Measurements from ENCODE around the gene LRRC41. TPM values are rescaled to one million over a fixed set of nuclear protein-coding genes. Genes with fewer than 3 reads are reported as not detected.

The LRRC41 gene
- total RNA-seq, 1 experiment from 2014 or later: 38.1 TPM

DNA sequence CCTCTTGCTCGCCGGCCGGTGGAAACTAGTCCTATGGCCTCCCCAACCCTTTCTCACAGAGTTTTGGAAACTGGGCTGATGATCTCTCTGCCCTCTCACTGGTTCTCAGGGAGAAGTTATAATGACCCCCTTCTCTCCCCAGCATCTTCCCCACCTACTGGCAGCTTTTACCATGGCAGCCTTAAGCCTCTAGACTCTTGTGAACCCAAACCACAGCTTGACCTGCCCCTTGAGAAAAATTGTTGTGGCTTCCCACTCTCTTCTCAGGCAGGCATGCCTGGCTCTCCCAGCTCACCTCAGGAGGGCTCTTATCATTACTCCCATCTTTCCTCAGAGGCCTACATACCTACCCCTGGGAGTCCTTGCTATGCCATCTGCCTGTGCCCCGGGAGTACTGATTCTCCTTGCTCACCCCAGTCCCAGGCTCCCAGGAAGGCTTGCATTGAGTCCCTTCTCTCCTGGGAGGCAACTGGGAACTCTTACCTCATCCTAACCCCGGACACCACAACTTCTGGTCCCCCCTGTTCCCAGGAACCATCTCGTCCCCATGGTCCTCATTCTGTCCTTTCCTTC lies 38.8 kb upstream of the LRRC41 start:
- H3K4me3 ChIP-seq (replicated peaks in 1 of 2; ENCODE audit: low read depth in 1 of 2, low read length in 2 of 2): peak overlapping the region; percentile 75 to 83; a peak in 3 of 4 replicates
- intact Hi-C loops (cut with micrococcal nuclease): no loop called here

More for the DNA sequence above, 38.8 kb upstream of the LRRC41 start:
- no peaks in the 10 kb centered on the region for H3K27me3 ChIP-seq (ENCODE audit: insufficient read depth, low read length)
- BruUV-seq (replicated peaks): no TSS peak
- H3K9me3 ChIP-seq (ENCODE audit: control insufficient read depth in 1 of 2, insufficient read depth in 1 of 2, low read depth in 1 of 2, low read length in 2 of 2): no peaks in the 10 kb centered on the region
- H4K20me1 ChIP-seq (ENCODE audit: insufficient read depth): no peaks in the 10 kb centered on the region
- no peak overlapping the region; the same call in 1 of the 2 replicates for H3K9ac ChIP-seq (ENCODE audit: low read length)
- no peak for ATAC-seq
- peaks cover 12 to 13% of the 10 kb centered on the region in 2 experiments; a peak in 3 of 4 replicates for H3K36me3 ChIP-seq (ENCODE audit: control insufficient read depth in 1 of 2, insufficient read depth in 2 of 2, low read length in 2 of 2)
- TF ChIP-seq POLR2A (IDR thresholded peaks at IDR 0.05; ENCODE audit: borderline replicate concordance, extremely low read depth, insufficient read depth, insufficient read length): no peak
- TF ChIP-seq CTCF (IDR thresholded peaks at IDR 0.05 in 2 of 3, conservative IDR thresholded peaks at IDR 0.05 in 1 of 3; ENCODE audit: borderline replicate concordance in 1 of 3, insufficient read depth in 1 of 3, low read depth in 2 of 3, low read length in 2 of 3): peak in 2 of 3 experiments; percentile 40 to 45; a peak in 4 of 6 replicates
- no peak overlapping the region for H2AFZ ChIP-seq (ENCODE audit: low read depth, low read length, poor library complexity, severe bottlenecking)
- no peak for DNase-seq (ENCODE audit: low read depth, low spot score)
- H3K79me2 ChIP-seq (ENCODE audit: insufficient read depth, low read length): peaks cover 34% of the 10 kb centered on the region
- peak overlapping the region; percentile 90 for H3K4me2 ChIP-seq (ENCODE audit: low read length)
- ChIA-PET RAD21 (ENCODE audit: low non-redundant PET in 1 of 2, low total read pairs in 2 of 2, uncharacterized antibody in 2 of 2, unreplicated experiment in 2 of 2) (no interaction called here), CTCF (interaction anchor here (1.2 kb wide), 1 partner anchor 9 kb away, joined by 4 read pairs; no protein-coding TSS in a partner anchor), POLR2A (interaction anchor here (1.7 kb wide), 1 partner anchor 8 kb away, joined by 4 read pairs; no protein-coding TSS in a partner anchor)
- peak overlapping the region; percentile 97; the same call in 1 of the 2 replicates for H3K27ac ChIP-seq (ENCODE audit: low read depth, low read length)
- H3K9me2 ChIP-seq (ENCODE audit: insufficient read depth): no peaks in the 10 kb centered on the region
- H3K4me1 ChIP-seq (ENCODE audit: control insufficient read depth in 1 of 2, insufficient read depth in 2 of 2, low read length in 2 of 2): peaks cover 18 to 35% of the 10 kb centered on the region in 2 experiments
